ENCODE measurements around the gene MYO1D. TPM values are rescaled to one million over a fixed set of nuclear protein-coding genes. Genes with fewer than 3 reads are reported as not detected.

Gene MYO1D
- total RNA-seq, 1 experiment from 2014 or later, result 29.9 TPM

DNA sequence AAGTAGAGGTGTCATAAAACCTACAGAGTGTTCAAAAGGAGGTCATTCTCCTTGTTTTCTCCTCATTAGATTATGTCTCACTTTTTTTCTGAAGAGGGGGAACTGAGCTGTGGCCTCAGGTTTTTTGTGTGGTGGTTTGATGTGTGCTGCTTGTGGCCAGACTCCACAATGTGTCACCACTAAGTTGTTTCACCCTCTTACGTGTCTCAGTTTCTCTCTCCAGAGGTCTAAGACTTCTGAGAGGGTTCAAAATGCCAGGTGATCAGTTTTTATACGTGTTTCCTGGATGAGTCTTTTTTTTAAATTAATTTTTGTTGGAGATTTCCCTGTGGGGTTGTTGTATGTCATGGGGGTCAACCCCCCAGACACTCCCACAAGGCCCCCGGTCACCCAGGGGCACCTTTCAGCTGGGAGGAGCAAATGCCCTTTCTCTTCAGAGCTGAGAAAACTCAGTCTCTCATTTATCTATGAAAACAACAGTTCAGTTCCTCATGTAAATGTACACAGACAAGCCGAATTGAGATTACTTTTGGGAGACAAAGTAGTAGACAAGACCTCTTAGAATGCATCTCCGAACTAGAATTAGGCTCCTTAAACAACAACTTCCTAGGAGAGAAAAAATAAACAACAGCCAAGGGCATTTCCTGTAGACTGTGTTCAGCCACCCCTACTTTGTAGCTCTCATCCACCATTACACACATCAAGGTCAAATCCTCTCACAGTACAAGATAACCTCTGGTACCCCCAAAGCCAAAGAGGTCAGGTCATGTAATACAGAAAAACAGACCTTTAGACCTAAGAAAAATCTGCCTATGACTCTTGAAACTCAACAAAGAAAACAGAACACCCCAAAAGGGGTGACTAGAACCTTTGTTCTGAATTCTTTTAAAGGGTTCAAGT is 27.1 kb upstream of the MYO1D start:
- POLR2A ChIA-PET, result no interaction called here
- no peak for ATAC-seq
- DNase-seq (ENCODE audit: low spot score), result no peak
- Mint-ChIP-seq H3K9me3 (peaks cover 15% of the 10 kb centered on the region), H3K4me1 (peaks cover 12% of the 10 kb centered on the region), H3K27ac (no peak overlapping the region), H3K4me3 (no peak overlapping the region), H3K27me3 (ENCODE audit: low read depth) (peaks cover 3% of the 10 kb centered on the region; the same call in 1 of the 2 replicates), H3K36me3 (peaks cover 7% of the 10 kb centered on the region)
- TF ChIP-seq, protein P1, sequence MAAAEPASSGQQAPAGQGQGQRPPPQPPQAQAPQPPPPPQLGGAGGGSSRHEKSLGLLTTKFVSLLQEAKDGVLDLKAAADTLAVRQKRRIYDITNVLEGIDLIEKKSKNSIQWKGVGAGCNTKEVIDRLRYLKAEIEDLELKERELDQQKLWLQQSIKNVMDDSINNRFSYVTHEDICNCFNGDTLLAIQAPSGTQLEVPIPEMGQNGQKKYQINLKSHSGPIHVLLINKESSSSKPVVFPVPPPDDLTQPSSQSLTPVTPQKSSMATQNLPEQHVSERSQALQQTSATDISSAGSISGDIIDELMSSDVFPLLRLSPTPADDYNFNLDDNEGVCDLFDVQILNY (CRISPR knock-in tag; IDR thresholded peaks at IDR 0.05), result no peak
- no peak for TF ChIP-seq NR2C2 (CRISPR knock-in tag; IDR thresholded peaks at IDR 0.05)
- TF ChIP-seq, protein P2, sequence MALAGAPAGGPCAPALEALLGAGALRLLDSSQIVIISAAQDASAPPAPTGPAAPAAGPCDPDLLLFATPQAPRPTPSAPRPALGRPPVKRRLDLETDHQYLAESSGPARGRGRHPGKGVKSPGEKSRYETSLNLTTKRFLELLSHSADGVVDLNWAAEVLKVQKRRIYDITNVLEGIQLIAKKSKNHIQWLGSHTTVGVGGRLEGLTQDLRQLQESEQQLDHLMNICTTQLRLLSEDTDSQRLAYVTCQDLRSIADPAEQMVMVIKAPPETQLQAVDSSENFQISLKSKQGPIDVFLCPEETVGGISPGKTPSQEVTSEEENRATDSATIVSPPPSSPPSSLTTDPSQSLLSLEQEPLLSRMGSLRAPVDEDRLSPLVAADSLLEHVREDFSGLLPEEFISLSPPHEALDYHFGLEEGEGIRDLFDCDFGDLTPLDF (CRISPR knock-in tag; IDR thresholded peaks at IDR 0.05), result no peak
- TF ChIP-seq SOX15 (CRISPR knock-in tag; IDR thresholded peaks at IDR 0.05), result no peak
- TF ChIP-seq ZNF396 (CRISPR knock-in tag; IDR thresholded peaks at IDR 0.05; ENCODE audit: borderline replicate concordance), result no peak
- TF ChIP-seq, protein P3, sequence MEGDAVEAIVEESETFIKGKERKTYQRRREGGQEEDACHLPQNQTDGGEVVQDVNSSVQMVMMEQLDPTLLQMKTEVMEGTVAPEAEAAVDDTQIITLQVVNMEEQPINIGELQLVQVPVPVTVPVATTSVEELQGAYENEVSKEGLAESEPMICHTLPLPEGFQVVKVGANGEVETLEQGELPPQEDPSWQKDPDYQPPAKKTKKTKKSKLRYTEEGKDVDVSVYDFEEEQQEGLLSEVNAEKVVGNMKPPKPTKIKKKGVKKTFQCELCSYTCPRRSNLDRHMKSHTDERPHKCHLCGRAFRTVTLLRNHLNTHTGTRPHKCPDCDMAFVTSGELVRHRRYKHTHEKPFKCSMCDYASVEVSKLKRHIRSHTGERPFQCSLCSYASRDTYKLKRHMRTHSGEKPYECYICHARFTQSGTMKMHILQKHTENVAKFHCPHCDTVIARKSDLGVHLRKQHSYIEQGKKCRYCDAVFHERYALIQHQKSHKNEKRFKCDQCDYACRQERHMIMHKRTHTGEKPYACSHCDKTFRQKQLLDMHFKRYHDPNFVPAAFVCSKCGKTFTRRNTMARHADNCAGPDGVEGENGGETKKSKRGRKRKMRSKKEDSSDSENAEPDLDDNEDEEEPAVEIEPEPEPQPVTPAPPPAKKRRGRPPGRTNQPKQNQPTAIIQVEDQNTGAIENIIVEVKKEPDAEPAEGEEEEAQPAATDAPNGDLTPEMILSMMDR (IDR thresholded peaks at IDR 0.05), result no peak
- TF ChIP-seq ETV6 (CRISPR knock-in tag; IDR thresholded peaks at IDR 0.05), result no peak
- TF ChIP-seq ESRRA (CRISPR knock-in tag; IDR thresholded peaks at IDR 0.05; ENCODE audit: borderline replicate concordance), result no peak
- TF ChIP-seq NR1H2 (CRISPR knock-in tag; IDR thresholded peaks at IDR 0.05), result no peak
- no peak for TF ChIP-seq GTF2I (CRISPR knock-in tag; conservative IDR thresholded peaks at IDR 0.05)
- TF ChIP-seq PRRX2 (CRISPR knock-in tag; IDR thresholded peaks at IDR 0.05), result no peak
- no peak for TF ChIP-seq RORB (CRISPR knock-in tag; IDR thresholded peaks at IDR 0.05)
- TF ChIP-seq ZBTB21 (CRISPR knock-in tag; IDR thresholded peaks at IDR 0.05; ENCODE audit: borderline replicate concordance), result no peak
- TF ChIP-seq SP1 (CRISPR knock-in tag; conservative IDR thresholded peaks at IDR 0.05), result no peak
- TF ChIP-seq, protein P4, sequence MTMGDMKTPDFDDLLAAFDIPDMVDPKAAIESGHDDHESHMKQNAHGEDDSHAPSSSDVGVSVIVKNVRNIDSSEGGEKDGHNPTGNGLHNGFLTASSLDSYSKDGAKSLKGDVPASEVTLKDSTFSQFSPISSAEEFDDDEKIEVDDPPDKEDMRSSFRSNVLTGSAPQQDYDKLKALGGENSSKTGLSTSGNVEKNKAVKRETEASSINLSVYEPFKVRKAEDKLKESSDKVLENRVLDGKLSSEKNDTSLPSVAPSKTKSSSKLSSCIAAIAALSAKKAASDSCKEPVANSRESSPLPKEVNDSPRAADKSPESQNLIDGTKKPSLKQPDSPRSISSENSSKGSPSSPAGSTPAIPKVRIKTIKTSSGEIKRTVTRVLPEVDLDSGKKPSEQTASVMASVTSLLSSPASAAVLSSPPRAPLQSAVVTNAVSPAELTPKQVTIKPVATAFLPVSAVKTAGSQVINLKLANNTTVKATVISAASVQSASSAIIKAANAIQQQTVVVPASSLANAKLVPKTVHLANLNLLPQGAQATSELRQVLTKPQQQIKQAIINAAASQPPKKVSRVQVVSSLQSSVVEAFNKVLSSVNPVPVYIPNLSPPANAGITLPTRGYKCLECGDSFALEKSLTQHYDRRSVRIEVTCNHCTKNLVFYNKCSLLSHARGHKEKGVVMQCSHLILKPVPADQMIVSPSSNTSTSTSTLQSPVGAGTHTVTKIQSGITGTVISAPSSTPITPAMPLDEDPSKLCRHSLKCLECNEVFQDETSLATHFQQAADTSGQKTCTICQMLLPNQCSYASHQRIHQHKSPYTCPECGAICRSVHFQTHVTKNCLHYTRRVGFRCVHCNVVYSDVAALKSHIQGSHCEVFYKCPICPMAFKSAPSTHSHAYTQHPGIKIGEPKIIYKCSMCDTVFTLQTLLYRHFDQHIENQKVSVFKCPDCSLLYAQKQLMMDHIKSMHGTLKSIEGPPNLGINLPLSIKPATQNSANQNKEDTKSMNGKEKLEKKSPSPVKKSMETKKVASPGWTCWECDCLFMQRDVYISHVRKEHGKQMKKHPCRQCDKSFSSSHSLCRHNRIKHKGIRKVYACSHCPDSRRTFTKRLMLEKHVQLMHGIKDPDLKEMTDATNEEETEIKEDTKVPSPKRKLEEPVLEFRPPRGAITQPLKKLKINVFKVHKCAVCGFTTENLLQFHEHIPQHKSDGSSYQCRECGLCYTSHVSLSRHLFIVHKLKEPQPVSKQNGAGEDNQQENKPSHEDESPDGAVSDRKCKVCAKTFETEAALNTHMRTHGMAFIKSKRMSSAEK (CRISPR knock-in tag; IDR thresholded peaks at IDR 0.05; ENCODE audit: borderline replicate concordance), result no peak
- TF ChIP-seq, protein P5, sequence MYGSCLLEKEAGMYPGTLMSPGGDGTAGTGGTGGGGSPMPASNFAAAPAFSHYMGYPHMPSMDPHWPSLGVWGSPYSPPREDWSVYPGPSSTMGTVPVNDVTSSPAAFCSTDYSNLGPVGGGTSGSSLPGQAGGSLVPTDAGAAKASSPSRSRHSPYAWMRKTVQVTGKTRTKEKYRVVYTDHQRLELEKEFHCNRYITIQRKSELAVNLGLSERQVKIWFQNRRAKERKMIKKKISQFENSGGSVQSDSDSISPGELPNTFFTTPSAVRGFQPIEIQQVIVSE (CRISPR knock-in tag; IDR thresholded peaks at IDR 0.05; ENCODE audit: borderline replicate concordance), result no peak
- CTCF ChIA-PET, result interaction anchor here (1.1 to 2.7 kb wide), 2 partner anchors 27 to 113 kb away, joined by 3 to 18 read pairs; partner anchors contain the start of gene MYO1D

DNA sequence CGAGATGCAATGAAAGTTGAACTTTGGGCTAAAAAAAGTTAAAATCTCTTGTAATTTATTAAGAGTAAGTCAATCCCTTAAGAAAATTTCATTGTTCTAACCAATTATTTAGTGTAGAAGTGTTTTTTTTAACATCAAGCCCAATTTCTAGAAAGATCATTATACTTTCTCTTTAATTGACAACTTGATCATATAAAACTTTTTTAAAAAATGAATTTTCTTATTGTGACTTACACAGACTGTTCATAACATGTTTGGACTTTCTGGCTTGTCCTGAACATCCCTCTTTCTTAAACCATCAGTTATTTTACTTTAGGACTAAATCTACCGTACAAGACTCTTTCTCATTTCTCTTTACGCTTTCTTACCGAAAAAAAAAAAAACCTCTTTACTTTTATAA is 24.8 kb upstream of the MYO1D start:
- Mint-ChIP-seq H3K9me3 (peaks cover 15% of the 10 kb centered on the region), H3K27ac (no peak overlapping the region), H3K36me3 (peaks cover 7% of the 10 kb centered on the region), H3K4me1 (peaks cover 12% of the 10 kb centered on the region), H3K27me3 (ENCODE audit: low read depth) (peaks cover 3% of the 10 kb centered on the region; the same call in 1 of the 2 replicates), H3K4me3 (no peak overlapping the region)
- TF ChIP-seq ATF1 (CRISPR knock-in tag; IDR thresholded peaks at IDR 0.05) (no peak), TEAD1 (CRISPR knock-in tag; IDR thresholded peaks at IDR 0.05) (no peak), NFATC4 (CRISPR knock-in tag; IDR thresholded peaks at IDR 0.05) (no peak), SMAD4 (CRISPR knock-in tag; IDR thresholded peaks at IDR 0.05) (no peak), JAZF1 (CRISPR knock-in tag; IDR thresholded peaks at IDR 0.05) (no peak)
- TF ChIP-seq, protein P6, sequence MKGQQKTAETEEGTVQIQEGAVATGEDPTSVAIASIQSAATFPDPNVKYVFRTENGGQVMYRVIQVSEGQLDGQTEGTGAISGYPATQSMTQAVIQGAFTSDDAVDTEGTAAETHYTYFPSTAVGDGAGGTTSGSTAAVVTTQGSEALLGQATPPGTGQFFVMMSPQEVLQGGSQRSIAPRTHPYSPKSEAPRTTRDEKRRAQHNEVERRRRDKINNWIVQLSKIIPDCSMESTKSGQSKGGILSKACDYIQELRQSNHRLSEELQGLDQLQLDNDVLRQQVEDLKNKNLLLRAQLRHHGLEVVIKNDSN (CRISPR knock-in tag; IDR thresholded peaks at IDR 0.05), result no peak
- POLR2A ChIA-PET, result no interaction called here
- CTCF ChIA-PET, result no interaction called here
- ATAC-seq (no peak), DNase-seq (ENCODE audit: low spot score) (no peak)
